D341Med (cell line): Measurements from ENCODE around the gene ROR1.
A peak's percentile ranks its signal among the peaks of the same experiment; 100 is the strongest.

Experiments used
- DNase-seq: peaks from one replicate; pipeline ENCODE4 v3.0.0; 2012; ENCODE audit warnings: low spot score

Gene ROR1

GRCh38 chr1:63980740-63981407 is 207.1 kb downstream of the ROR1 start:
- DNase-seq = peak; percentile 71

GRCh38 chr1:63981408-63981773 is 207.6 kb downstream of the ROR1 start:
- DNase-seq = no peak

- DNase-seq = no peak
Measured at GRCh38 chr1:63982201-63982600, 208.4 kb downstream of the ROR1 start.

GRCh38 chr1:63983391-63984256 is 209.8 kb downstream of the ROR1 start:
- DNase-seq = no peak

GRCh38 chr1:63984257-63984929 is 210.6 kb downstream of the ROR1 start:
- no peak for DNase-seq

- DNase-seq = no peak
Measured at GRCh38 chr1:63984930-63985290, 211.1 kb downstream of the ROR1 start.

- no peak for DNase-seq
Measured at GRCh38 chr1:63987014-63987627, 213.3 kb downstream of the ROR1 start.

- DNase-seq = no peak
Measured at GRCh38 chr1:63987628-63988024, 213.8 kb downstream of the ROR1 start.

GRCh38 chr1:63988941-63989340 is 215.1 kb downstream of the ROR1 start:
- DNase-seq = no peak

- DNase-seq = no peak
Measured at GRCh38 chr1:63991685-63992084, 217.9 kb downstream of the ROR1 start.

GRCh38 chr1:64000021-64000420 is 226.2 kb downstream of the ROR1 start:
- DNase-seq = no peak

- DNase-seq = no peak
Measured at GRCh38 chr1:64001038-64001437, 227.2 kb downstream of the ROR1 start.

GRCh38 chr1:64004451-64005025 is 230.7 kb downstream of the ROR1 start:
- no peak for DNase-seq

- no peak for DNase-seq
Measured at GRCh38 chr1:64005801-64006200, 232.0 kb downstream of the ROR1 start.

- no peak for DNase-seq
Measured at GRCh38 chr1:64006276-64007051, 232.6 kb downstream of the ROR1 start.

GRCh38 chr1:64010316-64010715 is 236.5 kb downstream of the ROR1 start:
- no peak for DNase-seq

- no peak for DNase-seq
Measured at GRCh38 chr1:64013395-64013794, 239.6 kb downstream of the ROR1 start.

GRCh38 chr1:64019818-64020217 is 246.0 kb downstream of the ROR1 start:
- DNase-seq = peak; percentile 28

- DNase-seq = no peak
Measured at GRCh38 chr1:64021066-64021465, 247.2 kb downstream of the ROR1 start.

GRCh38 chr1:64025051-64025450 is 251.2 kb downstream of the ROR1 start:
- no peak for DNase-seq

- DNase-seq = no peak
Measured at GRCh38 chr1:64029037-64029436, 255.2 kb downstream of the ROR1 start.
